ENCODE results near the gene MPRIP.
A peak's percentile ranks its signal among the peaks of the same experiment; 100 is the strongest.
"Not testable (repeated sequence)": the region's sequence is repeated elsewhere in the genome, so short reads cannot be mapped to it uniquely, and the experiment has no call there.

The MPRIP gene

DNA sequence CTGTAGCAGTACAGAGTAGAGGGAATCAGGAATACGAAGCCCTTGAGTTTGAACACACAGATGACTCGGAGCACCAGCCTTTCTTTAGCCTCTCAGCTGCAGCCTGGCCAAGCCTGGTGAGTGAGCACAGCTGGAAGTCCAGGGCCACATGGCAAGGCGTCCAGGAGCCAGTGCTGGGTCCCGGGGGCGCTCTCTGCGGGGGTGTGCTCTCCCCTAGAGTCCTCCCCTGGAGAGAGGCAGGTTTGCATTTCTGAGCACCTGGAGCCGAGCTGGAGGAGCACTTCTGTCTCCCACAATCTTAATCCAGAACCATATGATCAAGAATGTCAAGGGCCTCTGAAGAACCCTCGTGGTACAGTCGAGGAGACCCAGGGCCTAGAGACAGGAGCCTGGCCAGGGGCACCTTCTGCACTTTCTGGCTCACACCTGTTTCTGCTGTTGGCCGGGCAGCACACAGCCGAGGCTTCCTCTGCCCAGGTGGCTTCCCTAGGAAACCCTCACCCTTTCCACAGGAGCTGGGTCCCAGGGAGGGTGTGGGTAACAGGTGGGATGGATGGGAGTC, 85.6 kb downstream of the MPRIP start:
- DNase-seq (ENCODE audit: low read depth, low spot score), result no peak

DNA sequence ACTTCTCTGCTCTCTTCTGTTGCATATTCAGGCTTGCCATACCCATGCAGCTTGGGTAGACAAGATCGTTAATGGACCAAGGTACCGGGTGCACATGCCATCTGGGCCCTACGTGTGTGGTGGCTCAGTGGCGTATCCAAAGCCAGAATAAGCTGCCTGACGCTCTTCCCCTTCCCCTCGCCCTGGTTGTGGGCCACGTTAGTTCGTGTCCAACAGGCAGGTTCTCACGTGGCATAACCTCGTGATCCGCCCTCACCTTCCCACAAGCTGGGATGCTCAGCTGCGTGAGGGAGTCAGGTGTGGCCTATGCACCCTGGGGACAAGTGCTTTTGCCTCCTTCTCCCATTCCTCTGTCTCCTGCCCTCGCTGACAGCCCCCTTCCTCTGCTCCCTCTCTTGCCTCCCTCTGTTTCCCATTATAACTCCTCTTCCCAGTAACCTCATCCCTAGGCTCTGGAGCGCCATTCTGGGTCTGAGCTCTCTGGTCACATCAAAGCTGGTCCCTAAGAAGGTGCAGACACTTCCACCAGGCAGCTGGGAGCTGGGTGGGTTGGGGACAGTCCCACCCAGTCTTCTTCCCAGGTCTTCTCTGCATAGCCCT, 86.3 kb downstream of the MPRIP start:
- DNase-seq (ENCODE audit: low read depth, low spot score), result no peak

GRCh38 chr17:17129466-17129865, 87.2 kb downstream of the MPRIP start:
- no peak for DNase-seq (ENCODE audit: low read depth, low spot score)

GRCh38 chr17:17130077-17130844, 88.0 kb downstream of the MPRIP start:
- no peak for DNase-seq (ENCODE audit: low read depth, low spot score)

DNA sequence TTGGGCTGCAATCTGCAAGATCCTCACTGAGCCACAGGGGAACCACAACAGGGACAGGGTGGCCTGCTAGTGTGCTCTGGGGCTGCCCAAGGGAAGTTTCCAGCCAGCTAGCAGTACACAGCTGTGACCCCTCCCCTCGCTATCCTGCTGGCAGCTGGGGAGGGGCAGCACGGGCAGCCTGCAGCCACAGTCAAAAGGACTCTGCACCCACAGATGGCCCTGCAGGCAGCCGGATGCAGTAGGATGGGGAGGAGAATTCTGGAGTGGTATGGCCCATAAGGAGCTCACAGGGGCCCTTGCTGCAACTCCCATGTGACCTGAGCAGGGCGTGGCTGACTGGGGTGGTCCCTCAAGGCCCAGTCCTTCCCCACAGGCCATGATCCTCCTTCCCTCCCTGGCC, 89.6 kb downstream of the MPRIP start:
- DNase-seq (ENCODE audit: low read depth, low spot score), result no peak

DNA sequence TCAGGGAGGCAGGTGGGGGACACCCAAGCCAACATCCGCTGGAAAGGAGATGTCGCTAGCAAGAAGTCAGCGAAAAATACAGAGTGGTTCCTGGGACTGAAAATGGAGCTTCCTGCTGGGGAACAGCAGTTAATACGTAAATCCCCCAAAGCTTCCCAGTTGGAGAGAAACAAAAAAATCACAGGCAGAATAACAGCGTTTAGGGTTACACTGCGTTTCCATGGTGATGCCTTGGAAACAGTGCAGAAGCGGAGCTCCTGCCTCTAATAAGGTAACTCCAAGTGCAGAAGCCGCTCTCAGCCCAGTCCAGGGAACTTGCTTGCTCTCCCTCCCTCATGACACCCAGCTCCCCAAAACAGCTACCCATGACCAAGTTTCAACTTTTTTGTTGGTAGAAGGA, 90.5 kb downstream of the MPRIP start:
- peak; percentile 26 for DNase-seq (ENCODE audit: low read depth, low spot score)

GRCh38 chr17:17134051-17134956, 92.0 kb downstream of the MPRIP start:
- DNase-seq (ENCODE audit: low read depth, low spot score), result no peak

GRCh38 chr17:17134957-17135333, 92.7 kb downstream of the MPRIP start:
- DNase-seq (ENCODE audit: low read depth, low spot score), result no peak

DNA sequence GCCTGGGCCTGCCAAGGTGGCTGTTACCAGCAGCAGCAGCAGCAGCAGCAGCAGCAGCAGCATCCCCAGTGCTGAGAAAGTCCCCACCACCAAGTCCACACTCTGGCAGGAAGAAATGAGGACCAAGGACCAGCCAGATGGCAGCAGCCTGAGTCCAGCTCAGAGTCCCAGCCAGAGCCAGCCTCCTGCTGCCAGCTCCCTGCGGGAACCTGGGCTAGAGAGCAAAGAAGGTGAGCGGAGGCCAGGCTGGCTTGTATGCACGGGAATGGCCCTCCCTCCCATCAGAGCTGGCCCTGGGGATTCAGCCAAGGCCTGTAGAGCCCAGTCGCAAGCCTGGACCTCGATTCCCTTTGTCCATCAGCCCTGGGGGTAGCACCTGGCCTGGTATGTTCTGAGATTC, 94.0 kb downstream of the MPRIP start:
- DNase-seq (ENCODE audit: low read depth, low spot score), result not testable (repeated sequence)

DNA sequence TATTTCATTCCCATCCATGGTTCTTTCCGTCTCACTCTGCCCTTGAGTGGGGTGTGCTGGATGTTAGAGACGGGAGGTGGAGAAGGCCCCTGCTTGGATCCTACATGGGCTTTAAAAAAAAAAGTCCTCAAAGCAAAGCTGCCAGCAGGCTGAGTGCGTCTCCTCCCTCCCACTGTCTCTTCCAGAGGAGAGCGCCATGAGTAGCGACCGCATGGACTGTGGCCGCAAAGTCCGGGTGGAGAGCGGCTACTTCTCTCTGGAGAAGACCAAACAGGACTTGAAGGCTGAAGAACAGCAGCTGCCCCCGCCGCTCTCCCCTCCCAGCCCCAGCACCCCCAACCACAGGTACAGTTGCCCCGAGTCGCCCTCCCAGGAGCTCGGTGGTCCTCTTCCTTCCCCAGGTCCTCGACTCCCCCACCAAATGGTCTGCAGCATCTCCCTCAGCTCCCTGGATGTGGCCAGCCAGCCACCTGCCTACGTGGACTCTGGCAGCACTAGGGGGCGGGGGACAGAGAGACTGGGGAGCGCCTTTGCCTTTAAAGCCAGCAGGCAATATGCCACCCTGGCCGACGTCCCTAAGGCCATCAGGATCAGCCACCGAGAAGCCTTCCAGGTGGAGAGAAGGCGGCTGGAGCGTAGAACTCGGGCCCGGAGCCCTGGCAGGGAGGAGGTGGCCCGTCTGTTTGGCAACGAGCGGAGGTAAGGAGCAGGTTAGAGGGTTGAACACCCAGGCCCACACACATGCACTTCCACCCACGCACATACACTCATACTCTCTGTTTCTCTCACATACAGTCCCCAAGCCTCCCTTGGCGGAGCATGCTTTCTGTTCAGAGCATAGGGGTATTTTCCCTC, 95.7 kb downstream of the MPRIP start:
- DNase-seq (ENCODE audit: low read depth, low spot score), result no peak

DNA sequence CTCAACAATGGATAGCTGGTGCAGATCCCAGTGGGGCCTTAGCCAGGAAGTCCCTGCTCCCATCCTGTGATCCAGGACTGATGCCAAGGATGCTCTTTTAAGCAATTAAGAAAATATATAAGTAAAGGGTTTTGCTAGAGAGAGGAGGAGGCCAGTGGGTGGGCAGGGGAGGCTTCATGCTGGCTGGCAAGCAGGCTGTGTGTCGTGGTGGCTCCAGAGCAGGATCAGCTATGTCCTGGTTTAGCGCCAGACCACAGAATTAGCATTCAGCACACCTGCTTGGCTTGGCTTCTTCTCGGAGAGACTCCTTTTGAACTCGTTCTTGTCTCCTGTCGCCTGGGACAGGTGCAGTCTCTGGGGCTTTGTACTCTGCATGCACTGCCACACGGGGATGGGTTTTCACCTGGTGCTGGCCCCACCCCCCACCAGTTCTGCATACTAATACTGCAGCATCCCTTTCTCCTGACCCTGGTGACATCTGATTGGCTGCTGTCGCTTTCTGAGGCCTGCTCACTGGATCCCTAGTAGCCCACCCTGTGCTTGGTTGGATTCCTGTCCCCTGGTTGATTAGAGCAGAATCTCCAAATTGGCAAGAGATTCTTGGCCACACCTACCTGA, 97.8 kb downstream of the MPRIP start:
- DNase-seq (ENCODE audit: low read depth, low spot score), result peak; percentile 53

DNA sequence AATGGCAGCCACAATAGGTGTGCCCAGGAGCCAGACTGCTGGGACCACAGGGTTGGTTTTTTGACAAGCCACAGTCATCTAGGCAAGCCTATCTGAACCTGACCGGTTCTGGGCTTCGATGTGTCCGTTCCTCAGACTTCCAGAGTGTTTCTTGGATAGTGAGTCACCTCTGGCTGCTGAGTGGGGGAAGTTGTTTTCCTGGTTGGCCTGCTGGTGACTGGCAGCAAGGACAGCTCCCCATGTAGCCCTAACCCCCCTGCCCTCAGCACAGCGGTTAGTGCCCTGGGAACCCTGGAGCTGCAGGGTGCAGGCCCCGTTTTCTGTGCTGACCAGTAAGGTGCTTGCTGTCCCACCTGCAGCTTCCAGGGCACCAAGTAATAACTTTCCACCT, 98.3 kb downstream of the MPRIP start:
- peak; percentile 84 for DNase-seq (ENCODE audit: low read depth, low spot score)

GRCh38 chr17:17141279-17141678, 99.0 kb downstream of the MPRIP start:
- no peak for DNase-seq (ENCODE audit: low read depth, low spot score)

- peak; percentile 86 for DNase-seq (ENCODE audit: low read depth, low spot score)
These were observed 99.7 kb downstream of the MPRIP start for GRCh38 chr17:17141860-17142552.

- no peak for DNase-seq (ENCODE audit: low read depth, low spot score)
These were observed 100.3 kb downstream of the MPRIP start for GRCh38 chr17:17142556-17142955.

DNA sequence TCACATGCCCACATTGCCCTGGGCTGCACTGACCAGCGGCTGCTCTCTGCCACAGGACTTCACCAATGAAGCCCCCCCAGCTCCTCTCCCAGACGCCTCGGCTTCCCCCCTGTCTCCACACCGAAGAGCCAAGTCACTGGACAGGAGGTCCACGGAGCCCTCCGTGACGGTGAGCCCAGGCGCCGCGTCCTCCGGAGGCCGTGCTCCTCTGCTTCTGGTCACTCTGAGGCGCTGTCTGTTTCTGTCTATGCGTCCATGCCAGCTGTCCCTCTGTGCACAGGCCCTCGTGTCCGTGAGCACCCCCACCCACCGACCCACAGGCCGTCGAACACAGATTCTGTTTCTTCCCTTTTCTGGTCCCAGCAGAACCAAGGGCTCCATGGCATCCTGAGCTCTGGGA, 101.2 kb downstream of the MPRIP start:
- no peak for DNase-seq (ENCODE audit: low read depth, low spot score)

- DNase-seq (ENCODE audit: low read depth, low spot score), result no peak
These were observed 101.8 kb downstream of the MPRIP start for GRCh38 chr17:17144061-17144460.

DNA sequence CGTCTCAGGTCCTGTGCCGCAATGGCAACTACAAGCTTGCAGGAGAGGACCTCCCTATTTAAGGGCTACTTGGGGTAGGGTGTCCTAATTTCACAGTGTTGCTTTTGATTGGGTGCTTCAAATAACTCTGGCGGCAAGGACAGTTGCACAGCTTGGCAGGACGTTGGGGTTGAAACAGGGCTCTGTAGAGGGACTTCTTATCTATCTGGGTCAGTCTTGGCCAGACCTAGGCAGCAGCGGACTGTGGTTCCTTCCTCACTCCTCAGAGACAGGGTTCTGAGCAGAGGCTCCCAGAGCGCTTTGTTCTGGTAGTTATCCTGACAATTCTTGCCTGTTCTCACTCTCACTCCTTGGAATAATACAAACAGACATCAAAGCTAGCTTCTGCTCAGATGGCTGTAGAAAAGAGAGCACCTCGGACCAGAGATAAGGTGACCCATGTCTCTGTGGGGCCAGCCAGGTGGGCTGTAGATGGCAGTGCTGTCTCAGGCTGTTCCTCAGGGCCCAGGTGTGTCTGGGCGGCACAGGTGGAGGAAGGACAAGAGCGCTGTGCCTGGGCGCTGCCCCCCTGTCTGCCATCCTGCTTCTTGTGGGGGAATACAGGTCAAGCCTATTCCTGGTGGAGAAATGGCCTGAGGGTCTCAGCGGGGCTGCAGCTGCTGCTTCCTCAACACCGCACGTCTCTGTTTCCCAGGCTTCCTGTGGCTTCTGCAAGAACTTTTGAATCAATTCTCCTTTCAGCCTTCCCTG, 102.8 kb downstream of the MPRIP start:
- DNase-seq (ENCODE audit: low read depth, low spot score), result no peak

DNA sequence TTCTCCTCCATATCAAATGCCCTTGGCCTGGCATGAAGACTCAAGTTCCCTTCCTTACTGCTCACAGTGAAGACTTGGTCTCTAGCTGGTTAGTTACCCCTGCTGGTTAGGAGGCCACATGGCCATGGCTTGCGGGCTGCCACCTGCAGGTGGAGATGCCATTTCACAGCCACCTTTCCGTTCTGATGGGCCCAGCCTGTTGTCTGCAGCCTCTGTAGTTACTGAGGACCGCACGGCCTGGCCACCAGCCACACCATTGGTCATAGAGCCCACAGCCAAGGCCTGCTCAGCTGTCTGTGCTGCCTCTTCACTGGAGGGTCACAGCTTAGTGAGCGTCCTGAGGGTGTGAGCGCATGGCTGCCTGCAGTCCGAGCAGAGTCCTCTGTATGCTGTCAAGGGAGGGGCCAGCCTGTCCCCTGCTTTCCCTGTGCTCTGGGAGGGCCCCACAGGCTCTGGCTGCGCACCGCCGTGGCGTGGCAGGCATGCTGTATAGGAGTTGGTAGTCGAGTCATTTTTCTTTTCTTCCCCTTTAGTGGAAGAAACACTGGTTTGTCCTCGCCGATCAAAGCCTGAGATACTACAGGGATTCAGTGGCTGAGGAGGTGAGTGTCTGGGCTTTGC, 104.6 kb downstream of the MPRIP start:
- no peak for DNase-seq (ENCODE audit: low read depth, low spot score)
